HepG2 (cell line): ENCODE data around the gene ENDOU. TPM values are rescaled to one million over a fixed set of nuclear protein-coding genes. Genes with fewer than 3 reads are reported as not detected.
A peak's percentile ranks its signal among the peaks of the same experiment; 100 is the strongest.

Experiments
- AHR ChIP-seq: IDR thresholded peaks from 2 replicates; pipeline ENCODE4 v1.6.1; 2018; ENCODE audit warnings: missing genetic modification reagents, missing compliant biosample characterization
- NFAT5 ChIP-seq: sonication (generic); formaldehyde crosslinking; IDR thresholded peaks from 2 replicates; pipeline ENCODE4 v1.4.0; 2020; ENCODE audit warnings: missing genetic modification reagents
- THYN1 ChIP-seq: sonication (generic); formaldehyde crosslinking; IDR thresholded peaks from 2 replicates; pipeline ENCODE4 v1.8.1; 2023; ENCODE audit warnings: low read depth, mild to moderate bottlenecking, moderate library complexity, missing genetic modification reagents, borderline replicate concordance
- ZC3H4 ChIP-seq: sonication (generic); formaldehyde crosslinking; IDR thresholded peaks from 2 replicates; pipeline ENCODE4 v1.4.0; 2020; ENCODE audit warnings: missing genetic modification reagents, borderline replicate concordance
- ZFP36L1 ChIP-seq: sonication (generic); formaldehyde crosslinking; IDR thresholded peaks from 2 replicates; pipeline ENCODE4 v1.8.0; 2022; ENCODE audit warnings: mild to moderate bottlenecking, missing genetic modification reagents, moderate library complexity
- ZFP91 ChIP-seq: sonication (generic); formaldehyde crosslinking; IDR thresholded peaks from 2 replicates; pipeline ENCODE4 v1.9.0; 2022; ENCODE audit warnings: missing genetic modification reagents, mild to moderate bottlenecking, borderline replicate concordance
- ZNF280B ChIP-seq: sonication (generic); formaldehyde crosslinking; IDR thresholded peaks from 2 replicates; pipeline ENCODE4 v1.5.0; 2020; ENCODE audit warnings: missing genetic modification reagents, mild to moderate bottlenecking, borderline replicate concordance
- ZNF746 ChIP-seq: sonication (generic); formaldehyde crosslinking; IDR thresholded peaks from 2 replicates; pipeline ENCODE4 v1.8.0; 2022; ENCODE audit warnings: mild to moderate bottlenecking, missing genetic modification reagents
- polyA plus RNA-seq, 8 experiments: library from polyadenylated mRNA; depleted of rRNA in 3 of 8; stranded (reverse) in 7 of 8; unstranded in 1 of 8; fragments of >200 nt; fragmentation: Illumina TruSeq in 4 of 8; extraction: Trizol in 4 of 8; gene quantifications; 2 replicates each; pipeline versions ENCODE4 v1.2.1 to v1.2.3, GENCODE V29; 2011 to 2016; ENCODE audit warnings: low read depth in 4 of 8, missing spikeins in 1 of 8, mixed read lengths in 1 of 8; ENCODE audit not compliant: insufficient read depth in 1 of 8
- total RNA-seq, 5 experiments: library from RNA; depleted of rRNA; stranded (reverse); fragments of >200 nt; fragmentation: Illumina TruSeq; extraction: Trizol; gene quantifications; 2 replicates each; pipeline ENCODE4 v1.2.3, GENCODE V29; 2016; ENCODE audit warnings: low read depth in 1 of 5
- TF ChIP-seq, protein P1 (sequence below): sonication (generic); formaldehyde crosslinking; IDR thresholded peaks from 2 replicates; pipeline ENCODE4 v1.4.0; 2020; ENCODE audit warnings: mild to moderate bottlenecking, missing genetic modification reagents

Gene ENDOU
- total and polyA plus RNA-seq, 2 of the 13 experiments (the other 11 are each of a cell fraction or from before 2014, with no cell fraction given), result not detected

DNA sequence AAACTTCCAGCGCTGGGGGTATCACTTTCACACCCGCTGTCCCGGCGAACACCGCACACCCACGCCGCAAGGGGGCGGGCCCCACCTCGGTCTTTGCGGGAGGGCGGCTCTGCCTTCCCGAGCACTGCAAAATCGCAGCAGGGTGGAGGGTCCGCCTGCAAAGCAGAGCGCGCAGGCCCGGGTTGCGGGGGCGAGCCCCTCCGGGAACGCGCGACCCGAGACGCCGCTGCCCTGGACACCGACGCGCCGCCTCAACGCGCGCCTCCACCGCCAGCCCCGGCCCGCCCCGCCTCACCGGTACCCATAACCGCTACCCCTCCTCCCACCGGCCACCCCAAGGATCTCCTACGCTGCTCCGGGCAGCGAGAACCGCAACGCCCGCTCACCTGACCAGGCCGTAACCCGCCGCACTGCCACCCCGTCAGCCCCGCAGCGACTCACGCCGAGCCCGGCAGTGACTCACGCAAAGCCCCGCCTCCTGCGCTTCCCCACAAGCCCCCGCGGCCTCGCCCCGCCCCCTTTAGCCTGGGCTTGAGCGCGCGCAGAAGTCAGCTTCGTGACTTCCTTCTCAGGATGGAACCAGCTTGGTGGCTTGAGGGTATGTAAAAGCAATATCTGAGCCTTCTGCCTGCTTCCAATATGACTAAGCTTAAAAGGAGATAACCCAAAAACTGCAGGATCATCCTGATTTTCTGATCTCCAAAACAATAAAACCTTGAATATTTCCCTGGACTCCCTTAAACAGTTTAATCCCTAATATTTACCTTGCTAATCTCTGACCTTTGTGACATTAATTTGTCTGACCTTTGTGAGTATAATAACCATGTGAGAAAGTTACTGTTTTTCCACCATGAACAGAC is 19.5 kb downstream of the ENDOU start, which contains the start of gene RPAP3 (continued):
- TF ChIP-seq ZNF746 (CRISPR knock-in tag) (no peak; the same call in 1 of the 2 replicates), ZFP36L1 (CRISPR knock-in tag) (no peak), ZFP91 (CRISPR knock-in tag) (peak; percentile 78; the same call in 1 of the 2 replicates), AHR (CRISPR knock-in tag) (peak; percentile 56; the same call in 1 of the 2 replicates), NFAT5 (CRISPR knock-in tag) (no peak), THYN1 (CRISPR knock-in tag) (0 out of 2 replicates have a peak, but pooled peaks have one; percentile 43), ZNF280B (CRISPR knock-in tag) (peak; percentile 85; the same call in 1 of the 2 replicates), ZC3H4 (CRISPR knock-in tag) (no peak)
- TF ChIP-seq, protein P1, sequence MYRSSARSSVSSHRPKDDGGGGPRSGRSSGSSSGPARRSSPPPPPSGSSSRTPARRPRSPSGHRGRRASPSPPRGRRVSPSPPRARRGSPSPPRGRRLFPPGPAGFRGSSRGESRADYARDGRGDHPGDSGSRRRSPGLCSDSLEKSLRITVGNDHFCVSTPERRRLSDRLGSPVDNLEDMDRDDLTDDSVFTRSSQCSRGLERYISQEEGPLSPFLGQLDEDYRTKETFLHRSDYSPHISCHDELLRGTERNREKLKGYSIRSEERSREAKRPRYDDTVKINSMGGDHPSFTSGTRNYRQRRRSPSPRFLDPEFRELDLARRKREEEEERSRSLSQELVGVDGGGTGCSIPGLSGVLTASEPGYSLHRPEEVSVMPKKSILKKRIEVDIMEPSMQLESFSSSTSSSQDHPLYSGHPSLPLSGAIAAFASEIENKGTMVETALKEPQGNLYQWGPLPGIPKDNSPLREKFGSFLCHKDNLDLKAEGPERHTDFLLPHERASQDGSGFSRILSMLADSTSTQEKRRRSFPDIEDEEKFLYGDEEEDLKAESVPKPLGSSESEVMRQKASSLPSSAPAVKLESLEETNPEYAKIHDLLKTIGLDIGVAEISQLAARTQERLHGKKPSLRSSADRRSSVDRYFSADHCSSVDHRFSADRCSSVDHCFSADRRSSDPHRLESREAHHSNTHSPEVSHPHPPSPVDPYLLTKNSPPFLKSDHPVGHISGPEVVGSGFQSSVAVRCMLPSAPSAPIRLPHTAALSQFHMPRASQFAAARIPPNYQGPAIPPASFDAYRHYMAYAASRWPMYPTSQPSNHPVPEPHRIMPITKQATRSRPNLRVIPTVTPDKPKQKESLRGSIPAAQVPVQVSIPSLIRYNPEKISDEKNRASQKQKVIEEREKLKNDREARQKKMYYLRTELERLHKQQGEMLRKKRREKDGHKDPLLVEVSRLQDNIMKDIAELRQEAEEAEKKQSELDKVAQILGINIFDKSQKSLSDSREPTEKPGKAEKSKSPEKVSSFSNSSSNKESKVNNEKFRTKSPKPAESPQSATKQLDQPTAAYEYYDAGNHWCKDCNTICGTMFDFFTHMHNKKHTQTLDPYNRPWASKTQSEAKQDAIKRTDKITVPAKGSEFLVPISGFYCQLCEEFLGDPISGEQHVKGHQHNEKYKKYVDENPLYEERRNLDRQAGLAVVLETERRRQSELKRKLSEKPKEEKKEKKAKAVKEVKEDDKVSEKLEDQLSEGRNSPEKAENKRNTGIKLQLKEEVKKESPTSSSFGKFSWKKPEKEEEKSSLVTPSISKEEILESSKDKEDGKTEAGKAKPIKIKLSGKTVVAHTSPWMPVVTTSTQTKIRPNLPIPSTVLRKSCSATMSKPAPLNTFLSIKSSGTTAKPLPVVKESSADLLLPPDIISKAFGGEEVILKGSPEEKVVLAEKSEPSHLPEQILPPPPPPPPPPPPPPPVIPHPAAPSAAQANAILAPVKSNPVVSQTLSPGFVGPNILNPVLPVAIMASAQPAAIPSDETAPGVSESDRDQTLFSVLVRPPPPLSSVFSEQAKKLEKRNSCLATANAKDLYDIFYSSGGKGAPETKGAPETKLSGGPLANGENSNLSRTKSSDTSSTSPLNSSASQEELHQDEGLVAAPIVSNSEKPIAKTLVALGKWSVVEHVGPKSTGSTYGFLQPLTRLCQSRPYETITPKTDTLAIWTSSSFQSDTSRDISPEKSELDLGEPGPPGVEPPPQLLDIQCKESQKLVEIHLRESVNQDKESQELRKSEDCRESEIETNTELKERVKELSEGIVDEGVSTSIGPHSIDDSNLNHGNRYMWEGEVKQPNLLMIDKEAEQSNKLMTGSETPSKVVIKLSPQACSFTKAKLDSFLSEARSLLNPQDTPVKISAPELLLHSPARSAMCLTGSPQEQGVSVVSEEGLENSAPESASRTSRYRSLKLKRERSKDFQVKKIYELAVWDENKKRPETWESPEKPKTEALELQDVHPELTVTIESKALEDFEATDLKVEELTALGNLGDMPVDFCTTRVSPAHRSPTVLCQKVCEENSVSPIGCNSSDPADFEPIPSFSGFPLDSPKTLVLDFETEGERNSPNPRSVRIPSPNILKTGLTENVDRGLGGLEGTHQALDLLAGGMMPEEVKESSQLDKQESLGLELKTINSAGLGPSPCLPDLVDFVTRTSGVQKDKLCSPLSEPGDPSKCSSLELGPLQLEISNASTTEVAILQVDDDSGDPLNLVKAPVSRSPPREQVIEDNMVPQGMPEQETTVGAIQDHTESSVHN (CRISPR knock-in tag), result 0 out of 2 replicates have a peak, but pooled peaks have one; percentile 26
